Mucosa of descending colon (tissue), 3 donors: ENCODE data around the gene E2F2. TPM values are rescaled to one million over a fixed set of nuclear protein-coding genes. Genes with fewer than 3 reads are reported as not detected.

Experiments
- ATAC-seq: fragments of 200-7000 bp; cut with Tn5 transposase; one replicate; pipeline ENCODE4 v1.9.1; 2020; ENCODE audit warnings: mild to moderate bottlenecking, moderate library complexity
- DNase-seq, 3 donors: peaks; one replicate each; pipeline ENCODE4 v3.0.0-alpha.2; 2020
- H3K36me3 ChIP-seq: fragments of 200-600 bp; one replicate; pipeline ENCODE4 v1.8.0; 2021; ENCODE audit warnings: low read depth, mild to moderate bottlenecking
- H3K4me1 ChIP-seq: fragments of 200-600 bp; one replicate; pipeline ENCODE4 v1.8.0; 2021; ENCODE audit warnings: low read depth, mild to moderate bottlenecking
- H3K4me3 ChIP-seq: fragments of 200-600 bp; one replicate; pipeline ENCODE4 v1.8.0; 2021; ENCODE audit warnings: mild to moderate bottlenecking
- H3K9me3 ChIP-seq: fragments of 200-600 bp; one replicate; pipeline ENCODE4 v1.8.0; 2021; ENCODE audit warnings: mild to moderate bottlenecking
- intact Hi-C, 2 donors: fragments of 100-400 bp; cut with DNase I in 1 of 2; cut with micrococcal nuclease in 1 of 2; formaldehyde crosslinking; loops; one replicate each; pipeline versions ENCODE4 v1.11.0 to v1.11.1; 2022; cut with DNase I, micrococcal nuclease
- total RNA-seq, 3 donors: library from RNA; stranded (reverse); fragmentation: NEBNext Ultra II Directional in 2 of 3; extraction: Animal tissue kit (Norgen Biotek cat#: 25700) in 2 of 3; gene quantifications; one replicate each; pipeline versions ENCODE4 v1.2.1 to v1.2.4, GENCODE V29; 2021 to 2023
- TF ChIP-seq, protein P1 (sequence below): fragments of 200-600 bp; IDR thresholded peaks from one replicate; pipeline ENCODE4 v1.8.0; 2022; ENCODE audit warnings: antibody characterized with exemption, mild to moderate bottlenecking
- donor health status: DM: no; HTN: no; CAD: no; lungs with moderate emphysema.
- donor health status: DM: no; HTN: no; CAD: no.
- donor health status: DM: no; HTN: yes; CAD: no.

The E2F2 gene
- total RNA-seq, 3 donors from 2014 or later, result 8.6 to 18.0 (median 14.5) TPM

GRCh38 chr1:23554481-23555269 lies 23.6 kb upstream of the E2F2 start:
- no peaks in the 10 kb centered on the region for H3K9me3 ChIP-seq
- DNase-seq (peak; percentile 87 to 94 (median 91)), ATAC-seq (peak; percentile 77)
- peak overlapping the region; percentile 38 for H3K4me3 ChIP-seq
- H3K36me3 ChIP-seq, result no peaks in the 10 kb centered on the region
- peaks cover 22% of the 10 kb centered on the region for H3K4me1 ChIP-seq
- TF ChIP-seq, protein P1, sequence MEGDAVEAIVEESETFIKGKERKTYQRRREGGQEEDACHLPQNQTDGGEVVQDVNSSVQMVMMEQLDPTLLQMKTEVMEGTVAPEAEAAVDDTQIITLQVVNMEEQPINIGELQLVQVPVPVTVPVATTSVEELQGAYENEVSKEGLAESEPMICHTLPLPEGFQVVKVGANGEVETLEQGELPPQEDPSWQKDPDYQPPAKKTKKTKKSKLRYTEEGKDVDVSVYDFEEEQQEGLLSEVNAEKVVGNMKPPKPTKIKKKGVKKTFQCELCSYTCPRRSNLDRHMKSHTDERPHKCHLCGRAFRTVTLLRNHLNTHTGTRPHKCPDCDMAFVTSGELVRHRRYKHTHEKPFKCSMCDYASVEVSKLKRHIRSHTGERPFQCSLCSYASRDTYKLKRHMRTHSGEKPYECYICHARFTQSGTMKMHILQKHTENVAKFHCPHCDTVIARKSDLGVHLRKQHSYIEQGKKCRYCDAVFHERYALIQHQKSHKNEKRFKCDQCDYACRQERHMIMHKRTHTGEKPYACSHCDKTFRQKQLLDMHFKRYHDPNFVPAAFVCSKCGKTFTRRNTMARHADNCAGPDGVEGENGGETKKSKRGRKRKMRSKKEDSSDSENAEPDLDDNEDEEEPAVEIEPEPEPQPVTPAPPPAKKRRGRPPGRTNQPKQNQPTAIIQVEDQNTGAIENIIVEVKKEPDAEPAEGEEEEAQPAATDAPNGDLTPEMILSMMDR, result peak; percentile 19
- intact Hi-C loops, result no loop called here

DNA sequence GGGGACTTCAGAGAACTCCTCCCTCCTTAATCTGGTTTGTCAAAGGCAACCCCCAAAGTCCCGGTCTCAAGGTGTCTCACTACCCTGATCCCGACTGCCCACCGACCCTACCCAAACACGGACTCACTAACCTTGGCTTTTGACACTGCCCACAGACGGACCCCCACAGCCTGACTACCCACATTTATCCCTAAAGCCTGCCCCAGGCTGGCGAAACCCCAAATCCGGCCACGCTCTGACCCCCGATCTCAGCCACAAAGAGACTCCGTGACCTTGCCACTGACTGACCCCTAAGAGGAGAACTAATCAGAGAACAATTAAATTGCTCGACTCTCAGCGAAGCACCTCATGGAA lies 23.1 kb upstream of the E2F2 start:
- no peaks in the 10 kb centered on the region for H3K9me3 ChIP-seq
- TF ChIP-seq, protein P1, result no peak
- H3K36me3 ChIP-seq, result no peaks in the 10 kb centered on the region
- no peak for DNase-seq
- peak overlapping the region; percentile 38 for H3K4me3 ChIP-seq
- H3K4me1 ChIP-seq, result peaks cover 22% of the 10 kb centered on the region
- no peak for ATAC-seq
- intact Hi-C loops, result no loop called here

- TF ChIP-seq, protein P1, result no peak
- intact Hi-C loops, result no loop called here
- ATAC-seq (no peak), DNase-seq (peak in 1 of 3 donors; percentile 56)
- peaks cover 25% of the 10 kb centered on the region for H3K4me1 ChIP-seq
- H3K4me3 ChIP-seq, result no peak overlapping the region
- H3K9me3 ChIP-seq, result no peaks in the 10 kb centered on the region
- no peaks in the 10 kb centered on the region for H3K36me3 ChIP-seq
These were observed 22.4 kb upstream of the E2F2 start for GRCh38 chr1:23553231-23554126.

- H3K4me1 ChIP-seq, result peaks cover 30% of the 10 kb centered on the region
- no peaks in the 10 kb centered on the region for H3K36me3 ChIP-seq
- ATAC-seq, result no peak
- no peaks in the 10 kb centered on the region for H3K9me3 ChIP-seq
- H3K4me3 ChIP-seq, result no peak overlapping the region
- DNase-seq, result no peak
- TF ChIP-seq, protein P1, result no peak
- intact Hi-C loops, result no loop called here
These were observed 20.8 kb upstream of the E2F2 start for GRCh38 chr1:23551849-23552248.

- no peaks in the 10 kb centered on the region for H3K36me3 ChIP-seq
- H3K4me1 ChIP-seq, result peaks cover 32% of the 10 kb centered on the region
- ATAC-seq (no peak), DNase-seq (peak in 1 of 3 donors; percentile 59)
- H3K9me3 ChIP-seq, result no peaks in the 10 kb centered on the region
- H3K4me3 ChIP-seq, result no peak overlapping the region
- TF ChIP-seq, protein P1, result no peak
- intact Hi-C loops, result no loop called here
These were observed 17.7 kb upstream of the E2F2 start for GRCh38 chr1:23548704-23549143.
